WERI-Rb-1 (cell line): ENCODE measurements around the gene DUSP8.

Experiments
- DNase-seq: peaks from one replicate; pipeline ENCODE4 v3.0.0-alpha.2; 2020
- H3K27ac ChIP-seq: fragments of 250-450 bp; sonication (Bioruptor Pico); 2 replicates; pipeline ENCODE4 v1.5.1; 2020; ENCODE audit warnings: mild to moderate bottlenecking, moderate library complexity
- H3K27me3 ChIP-seq: fragments of 250-450 bp; sonication (Bioruptor Pico); 2 replicates; pipeline ENCODE4 v1.5.1; 2021; ENCODE audit warnings: mild to moderate bottlenecking, low read depth, moderate library complexity; ENCODE audit not compliant: insufficient read depth, severe bottlenecking
- H3K36me3 ChIP-seq: fragments of 250-450 bp; sonication (Bioruptor Pico); 2 replicates; pipeline ENCODE4 v1.5.1; 2020; ENCODE audit warnings: mild to moderate bottlenecking, moderate library complexity
- H3K4me3 ChIP-seq: 2 replicates; pipeline ENCODE4 v1.5.1; 2011; ENCODE audit warnings: low read depth, mild to moderate bottlenecking, control low read depth, low read length
- H3K9me3 ChIP-seq: fragments of 250-450 bp; sonication (Bioruptor Pico); 2 replicates; pipeline ENCODE4 v1.5.1; 2021; ENCODE audit warnings: mild to moderate bottlenecking, moderate library complexity; ENCODE audit not compliant: severe bottlenecking
- CTCF ChIP-seq: IDR thresholded peaks from 2 replicates; pipeline ENCODE4 v1.5.1; 2011; ENCODE audit warnings: low read depth, mild to moderate bottlenecking, control low read depth, inconsistent platforms, low read length

DUSP8 gene

GRCh38 chr11:1567052-1567720 lies 4.9 kb downstream of the DUSP8 start:
- Histone ChIP-seq H3K4me3 (no peak overlapping the region), H3K27ac (no peak overlapping the region; the same call in 1 of the 2 replicates), H3K9me3 (no peaks in the 10 kb centered on the region), H3K27me3 (no peaks in the 10 kb centered on the region), H3K36me3 (peaks cover 32% of the 10 kb centered on the region)
- DNase-seq = peak; percentile 51
- no peak for TF ChIP-seq CTCF

GRCh38 chr11:1566381-1567051 lies 5.6 kb downstream of the DUSP8 start:
- no peaks in the 10 kb centered on the region for H3K9me3 ChIP-seq
- H3K27ac ChIP-seq = peak overlapping the region; percentile 55
- H3K36me3 ChIP-seq = peaks cover 39% of the 10 kb centered on the region
- no peak overlapping the region for H3K4me3 ChIP-seq
- peak; percentile 83 for DNase-seq
- peak; percentile 50 for TF ChIP-seq CTCF
- no peaks in the 10 kb centered on the region for H3K27me3 ChIP-seq

GRCh38 chr11:1565904-1566247 lies 6.2 kb downstream of the DUSP8 start:
- Histone ChIP-seq H3K27me3 (no peaks in the 10 kb centered on the region), H3K27ac (0 out of 2 replicates have a peak overlapping the region, but pooled peaks have one; percentile 34), H3K36me3 (peaks cover 45% of the 10 kb centered on the region), H3K4me3 (no peak overlapping the region), H3K9me3 (no peaks in the 10 kb centered on the region)
- no peak for DNase-seq
- TF ChIP-seq CTCF = no peak

- H3K9me3 ChIP-seq = no peaks in the 10 kb centered on the region
- no peak overlapping the region for H3K4me3 ChIP-seq
- no peak for DNase-seq
- no peaks in the 10 kb centered on the region for H3K27me3 ChIP-seq
- peaks cover 51% of the 10 kb centered on the region for H3K36me3 ChIP-seq
- TF ChIP-seq CTCF = no peak
- H3K27ac ChIP-seq = peak overlapping the region; percentile 65
These were observed 6.7 kb downstream of the DUSP8 start for GRCh38 chr11:1565173-1565903.

GRCh38 chr11:1564535-1565172 lies 7.4 kb downstream of the DUSP8 start:
- Histone ChIP-seq H3K4me3 (no peak overlapping the region), H3K36me3 (peaks cover 57% of the 10 kb centered on the region), H3K27me3 (no peaks in the 10 kb centered on the region), H3K9me3 (no peaks in the 10 kb centered on the region), H3K27ac (peak overlapping the region; percentile 65)
- no peak for TF ChIP-seq CTCF
- peak; percentile 97 for DNase-seq
